Panc1 (cell line): ENCODE results near the gene DNAJC4.

Source experiments
- POLR2AphosphoS5 ChIP-seq: IDR thresholded peaks from 2 replicates; pipeline ENCODE4 v1.6.1; 2012; ENCODE audit warnings: mild to moderate bottlenecking, low read depth, low read length, moderate library complexity
- TCF7L2 ChIP-seq: IDR thresholded peaks from 2 replicates; pipeline ENCODE4 v1.6.1; 2011; ENCODE audit warnings: mild to moderate bottlenecking, low read depth, low read length, inconsistent platforms
- TF ChIP-seq, protein P1 (sequence below): fragments of 450-650 bp; IDR thresholded peaks from 2 replicates; pipeline ENCODE4 v1.5.1; 2017; ENCODE audit warnings: mild to moderate bottlenecking

DNA sequence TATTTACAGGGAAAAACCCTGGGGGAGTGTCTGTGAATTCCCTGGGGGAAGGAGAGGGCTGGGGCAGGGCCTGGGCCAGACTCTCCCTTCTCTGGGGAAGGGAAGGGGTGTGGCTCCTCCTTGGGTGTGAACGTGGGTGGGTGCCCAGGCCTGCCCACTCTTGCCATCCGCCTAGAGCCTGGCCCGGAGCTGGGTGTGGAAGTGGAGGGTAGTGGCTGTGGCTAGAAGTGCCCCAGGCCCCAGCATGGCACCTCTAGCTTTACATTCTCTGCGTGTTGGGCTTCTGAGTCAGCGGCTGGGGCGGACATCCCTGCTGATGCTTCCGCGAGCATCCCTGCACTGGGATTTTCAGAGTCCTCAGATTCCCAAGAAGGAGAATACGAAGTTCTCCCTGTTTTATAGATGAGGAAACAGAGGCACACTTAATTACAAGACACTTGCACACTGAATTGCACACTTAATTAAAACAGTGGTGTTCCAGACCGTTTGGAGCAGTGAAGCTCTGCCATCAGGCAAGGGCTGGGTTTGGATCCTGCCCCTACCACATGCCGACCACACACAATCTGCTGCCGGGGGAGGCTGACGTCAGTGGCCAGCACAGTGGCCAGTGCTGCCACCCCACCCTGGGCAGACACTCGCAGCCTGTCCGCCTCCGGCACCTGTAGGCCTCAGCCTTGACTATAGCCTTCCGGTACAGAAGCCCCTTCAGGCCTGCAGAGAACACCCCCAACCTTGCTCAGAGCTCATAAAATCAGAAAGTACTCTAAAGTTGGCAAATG, 46.5 kb downstream of the DNAJC4 start:
- TF ChIP-seq, protein P1, sequence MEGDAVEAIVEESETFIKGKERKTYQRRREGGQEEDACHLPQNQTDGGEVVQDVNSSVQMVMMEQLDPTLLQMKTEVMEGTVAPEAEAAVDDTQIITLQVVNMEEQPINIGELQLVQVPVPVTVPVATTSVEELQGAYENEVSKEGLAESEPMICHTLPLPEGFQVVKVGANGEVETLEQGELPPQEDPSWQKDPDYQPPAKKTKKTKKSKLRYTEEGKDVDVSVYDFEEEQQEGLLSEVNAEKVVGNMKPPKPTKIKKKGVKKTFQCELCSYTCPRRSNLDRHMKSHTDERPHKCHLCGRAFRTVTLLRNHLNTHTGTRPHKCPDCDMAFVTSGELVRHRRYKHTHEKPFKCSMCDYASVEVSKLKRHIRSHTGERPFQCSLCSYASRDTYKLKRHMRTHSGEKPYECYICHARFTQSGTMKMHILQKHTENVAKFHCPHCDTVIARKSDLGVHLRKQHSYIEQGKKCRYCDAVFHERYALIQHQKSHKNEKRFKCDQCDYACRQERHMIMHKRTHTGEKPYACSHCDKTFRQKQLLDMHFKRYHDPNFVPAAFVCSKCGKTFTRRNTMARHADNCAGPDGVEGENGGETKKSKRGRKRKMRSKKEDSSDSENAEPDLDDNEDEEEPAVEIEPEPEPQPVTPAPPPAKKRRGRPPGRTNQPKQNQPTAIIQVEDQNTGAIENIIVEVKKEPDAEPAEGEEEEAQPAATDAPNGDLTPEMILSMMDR = no peak
- TF ChIP-seq POLR2AphosphoS5 = no peak
- TF ChIP-seq TCF7L2 = no peak
